ENCODE measurements around the gene TEX19. TPM values are rescaled to one million over a fixed set of nuclear protein-coding genes. Genes with fewer than 3 reads are reported as not detected.

The TEX19 gene
- total and polyA plus RNA-seq, 9 of the 15 experiments (the other 6 are each of a cell fraction or from before 2014, with no cell fraction given), result 0.10 to 4.9 (median 1.9) TPM

DNA sequence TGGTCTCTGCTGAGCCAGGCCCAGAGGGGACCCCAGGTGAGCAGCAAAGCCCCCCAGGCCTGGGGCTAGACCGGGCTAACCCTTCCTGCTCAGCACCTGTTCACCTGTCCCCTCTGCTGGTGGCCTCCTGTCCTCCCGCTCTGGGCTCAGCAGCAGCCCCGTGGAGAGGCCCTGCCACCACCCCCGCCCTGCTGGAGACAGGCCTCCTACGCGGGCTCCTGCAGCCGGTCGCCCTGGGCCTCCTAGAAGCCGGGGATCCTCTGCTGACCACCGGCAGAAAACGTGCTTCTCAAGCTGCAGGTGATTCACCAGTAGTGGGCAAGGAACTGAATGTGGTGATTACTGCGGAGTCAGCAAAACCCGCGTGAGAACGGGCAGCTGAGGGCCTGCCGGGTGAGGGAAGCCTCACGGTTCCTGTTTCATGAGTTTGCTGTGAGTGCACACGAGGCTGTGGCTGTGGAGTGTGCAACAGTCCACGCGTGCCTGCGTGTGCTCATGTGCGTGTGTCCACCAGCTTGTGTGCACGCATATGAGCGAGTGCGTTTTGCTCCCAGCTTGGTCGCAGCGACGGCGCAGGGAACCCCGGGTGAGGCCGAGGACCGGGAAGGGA is 26.3 kb upstream of the TEX19 start (continued):
- TF ChIP-seq FOXA3 (CRISPR knock-in tag; conservative IDR thresholded peaks at IDR 0.05 in 1 of 2, IDR thresholded peaks at IDR 0.05 in 1 of 2), result peak in 1 of 2 experiments; percentile 42; a peak in 1 of 4 replicates
- TF ChIP-seq, protein P1, sequence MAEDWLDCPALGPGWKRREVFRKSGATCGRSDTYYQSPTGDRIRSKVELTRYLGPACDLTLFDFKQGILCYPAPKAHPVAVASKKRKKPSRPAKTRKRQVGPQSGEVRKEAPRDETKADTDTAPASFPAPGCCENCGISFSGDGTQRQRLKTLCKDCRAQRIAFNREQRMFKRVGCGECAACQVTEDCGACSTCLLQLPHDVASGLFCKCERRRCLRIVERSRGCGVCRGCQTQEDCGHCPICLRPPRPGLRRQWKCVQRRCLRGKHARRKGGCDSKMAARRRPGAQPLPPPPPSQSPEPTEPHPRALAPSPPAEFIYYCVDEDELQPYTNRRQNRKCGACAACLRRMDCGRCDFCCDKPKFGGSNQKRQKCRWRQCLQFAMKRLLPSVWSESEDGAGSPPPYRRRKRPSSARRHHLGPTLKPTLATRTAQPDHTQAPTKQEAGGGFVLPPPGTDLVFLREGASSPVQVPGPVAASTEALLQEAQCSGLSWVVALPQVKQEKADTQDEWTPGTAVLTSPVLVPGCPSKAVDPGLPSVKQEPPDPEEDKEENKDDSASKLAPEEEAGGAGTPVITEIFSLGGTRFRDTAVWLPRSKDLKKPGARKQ (CRISPR knock-in tag; IDR thresholded peaks at IDR 0.05), result no peak; the same call in 1 of the 2 replicates
- no peak for TF ChIP-seq ETS2 (tag; IDR thresholded peaks at IDR 0.05; ENCODE audit: borderline replicate concordance, poor library complexity, severe bottlenecking)
- TF ChIP-seq, protein P2, sequence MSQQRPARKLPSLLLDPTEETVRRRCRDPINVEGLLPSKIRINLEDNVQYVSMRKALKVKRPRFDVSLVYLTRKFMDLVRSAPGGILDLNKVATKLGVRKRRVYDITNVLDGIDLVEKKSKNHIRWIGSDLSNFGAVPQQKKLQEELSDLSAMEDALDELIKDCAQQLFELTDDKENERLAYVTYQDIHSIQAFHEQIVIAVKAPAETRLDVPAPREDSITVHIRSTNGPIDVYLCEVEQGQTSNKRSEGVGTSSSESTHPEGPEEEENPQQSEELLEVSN (IDR thresholded peaks at IDR 0.05; ENCODE audit: borderline replicate concordance in 1 of 2, extremely low read depth in 1 of 2, insufficient read depth in 1 of 2, insufficient read length in 1 of 2, low read depth in 1 of 2, low read length in 1 of 2, poor library complexity in 1 of 2, severe bottlenecking in 1 of 2), result peak in 1 of 2 experiments; percentile 50
- TF ChIP-seq NR3C1 (CRISPR knock-in tag; IDR thresholded peaks at IDR 0.05), result peak; percentile 23; the same call in 1 of the 2 replicates
- TF ChIP-seq GATA2 (CRISPR knock-in tag; IDR thresholded peaks at IDR 0.05), result 0 out of 2 replicates have a peak, but pooled peaks have one; percentile 11
- TF ChIP-seq, protein P3, sequence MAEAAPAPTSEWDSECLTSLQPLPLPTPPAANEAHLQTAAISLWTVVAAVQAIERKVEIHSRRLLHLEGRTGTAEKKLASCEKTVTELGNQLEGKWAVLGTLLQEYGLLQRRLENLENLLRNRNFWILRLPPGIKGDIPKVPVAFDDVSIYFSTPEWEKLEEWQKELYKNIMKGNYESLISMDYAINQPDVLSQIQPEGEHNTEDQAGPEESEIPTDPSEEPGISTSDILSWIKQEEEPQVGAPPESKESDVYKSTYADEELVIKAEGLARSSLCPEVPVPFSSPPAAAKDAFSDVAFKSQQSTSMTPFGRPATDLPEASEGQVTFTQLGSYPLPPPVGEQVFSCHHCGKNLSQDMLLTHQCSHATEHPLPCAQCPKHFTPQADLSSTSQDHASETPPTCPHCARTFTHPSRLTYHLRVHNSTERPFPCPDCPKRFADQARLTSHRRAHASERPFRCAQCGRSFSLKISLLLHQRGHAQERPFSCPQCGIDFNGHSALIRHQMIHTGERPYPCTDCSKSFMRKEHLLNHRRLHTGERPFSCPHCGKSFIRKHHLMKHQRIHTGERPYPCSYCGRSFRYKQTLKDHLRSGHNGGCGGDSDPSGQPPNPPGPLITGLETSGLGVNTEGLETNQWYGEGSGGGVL (CRISPR knock-in tag; IDR thresholded peaks at IDR 0.05), result no peak
- peak; percentile 29; the same call in 1 of the 2 replicates for TF ChIP-seq ZNF282 (CRISPR knock-in tag; IDR thresholded peaks at IDR 0.05)
- TF ChIP-seq PHF8 (IDR thresholded peaks at IDR 0.05; ENCODE audit: borderline replicate concordance, low read length), result peak; percentile 2; the same call in 1 of the 2 replicates
- TF ChIP-seq, protein P4, sequence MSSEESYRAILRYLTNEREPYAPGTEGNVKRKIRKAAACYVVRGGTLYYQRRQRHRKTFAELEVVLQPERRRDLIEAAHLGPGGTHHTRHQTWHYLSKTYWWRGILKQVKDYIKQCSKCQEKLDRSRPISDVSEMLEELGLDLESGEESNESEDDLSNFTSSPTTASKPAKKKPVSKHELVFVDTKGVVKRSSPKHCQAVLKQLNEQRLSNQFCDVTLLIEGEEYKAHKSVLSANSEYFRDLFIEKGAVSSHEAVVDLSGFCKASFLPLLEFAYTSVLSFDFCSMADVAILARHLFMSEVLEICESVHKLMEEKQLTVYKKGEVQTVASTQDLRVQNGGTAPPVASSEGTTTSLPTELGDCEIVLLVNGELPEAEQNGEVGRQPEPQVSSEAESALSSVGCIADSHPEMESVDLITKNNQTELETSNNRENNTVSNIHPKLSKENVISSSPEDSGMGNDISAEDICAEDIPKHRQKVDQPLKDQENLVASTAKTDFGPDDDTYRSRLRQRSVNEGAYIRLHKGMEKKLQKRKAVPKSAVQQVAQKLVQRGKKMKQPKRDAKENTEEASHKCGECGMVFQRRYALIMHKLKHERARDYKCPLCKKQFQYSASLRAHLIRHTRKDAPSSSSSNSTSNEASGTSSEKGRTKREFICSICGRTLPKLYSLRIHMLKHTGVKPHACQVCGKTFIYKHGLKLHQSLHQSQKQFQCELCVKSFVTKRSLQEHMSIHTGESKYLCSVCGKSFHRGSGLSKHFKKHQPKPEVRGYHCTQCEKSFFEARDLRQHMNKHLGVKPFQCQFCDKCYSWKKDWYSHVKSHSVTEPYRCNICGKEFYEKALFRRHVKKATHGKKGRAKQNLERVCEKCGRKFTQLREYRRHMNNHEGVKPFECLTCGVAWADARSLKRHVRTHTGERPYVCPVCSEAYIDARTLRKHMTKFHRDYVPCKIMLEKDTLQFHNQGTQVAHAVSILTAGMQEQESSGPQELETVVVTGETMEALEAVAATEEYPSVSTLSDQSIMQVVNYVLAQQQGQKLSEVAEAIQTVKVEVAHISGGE (CRISPR knock-in tag; IDR thresholded peaks at IDR 0.05), result 0 out of 6 replicates have a peak, but pooled peaks of 1 of the 3 experiments have one; percentile 43
- TF ChIP-seq CBFB (CRISPR knock-in tag; IDR thresholded peaks at IDR 0.05), result peak; percentile 52; the same call in 1 of the 2 replicates
- TF ChIP-seq, protein P5, sequence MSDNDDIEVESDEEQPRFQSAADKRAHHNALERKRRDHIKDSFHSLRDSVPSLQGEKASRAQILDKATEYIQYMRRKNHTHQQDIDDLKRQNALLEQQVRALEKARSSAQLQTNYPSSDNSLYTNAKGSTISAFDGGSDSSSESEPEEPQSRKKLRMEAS (CRISPR knock-in tag; IDR thresholded peaks at IDR 0.05), result peak; percentile 58; the same call in 1 of the 2 replicates
- 0 out of 2 replicates have a peak, but pooled peaks have one; percentile 24 for TF ChIP-seq GATAD2A (IDR thresholded peaks at IDR 0.05)
- TF ChIP-seq CREM (IDR thresholded peaks at IDR 0.05; ENCODE audit: low read depth), result no peak
- TF ChIP-seq ETV6 (IDR thresholded peaks at IDR 0.05; ENCODE audit: borderline replicate concordance in 1 of 2, low read depth in 2 of 2, low read length in 1 of 2), result no peak
- 0 out of 2 replicates have a peak, but pooled peaks have one; percentile 72 for TF ChIP-seq ETV6 (CRISPR knock-in tag; IDR thresholded peaks at IDR 0.05; ENCODE audit: borderline replicate concordance)
- no peak for TF ChIP-seq TAF9B (IDR thresholded peaks at IDR 0.05; ENCODE audit: partially characterized antibody)
